PC-9 (cell line): ENCODE data around the gene PSTPIP1. TPM values are rescaled to one million over a fixed set of nuclear protein-coding genes. Genes with fewer than 3 reads are reported as not detected.

Experiments used
- BruUV-seq: library from RNA; stranded (reverse); fragments of 400-500 nt; replicated peaks from 2 replicates; lab custom pipeline; 2021; lab: Mats Ljungman, UMichigan
- CTCF ChIA-PET: fragments of 300-600 bp; sonication (Branson Sonifier 250); formaldehyde crosslinking; loops from one replicate; lab custom pipeline; 2022; ENCODE audit warnings: antibody characterized with exemption; lab: Charles Lee
- POLR2A ChIA-PET: fragments of 300-600 bp; sonication (Branson Sonifier 250); formaldehyde crosslinking; loops from one replicate; lab custom pipeline; 2022; ENCODE audit warnings: antibody characterized with exemption; ENCODE audit not compliant: unreplicated experiment; lab: Charles Lee
- DNase-seq, 2 experiments: peaks; one replicate each; pipeline versions ENCODE4 v3.0.0 to v3.0.0-alpha.2; 2015 to 2022; ENCODE audit warnings: mixed read lengths in 1 of 2
- H2AFZ ChIP-seq: fragments of 200-600 bp; sonication (generic); 2 replicates; pipeline ENCODE4 v1.8.1; 2017; ENCODE audit warnings: antibody characterized with exemption
- H3F3A ChIP-seq: fragments of 200-600 bp; sonication (generic); 2 replicates; pipeline ENCODE4 v1.8.1; 2017; ENCODE audit warnings: antibody characterized with exemption, mild to moderate bottlenecking, low read depth; ENCODE audit not compliant: insufficient read depth
- H3K27ac ChIP-seq: fragments of 200-600 bp; sonication (generic); 2 replicates; pipeline ENCODE4 v1.6.1; 2016; ENCODE audit warnings: mixed run types
- H3K27me3 ChIP-seq: fragments of 200-600 bp; sonication (generic); 2 replicates; pipeline ENCODE4 v1.6.1; 2016; ENCODE audit warnings: low read depth, mixed run types; ENCODE audit not compliant: insufficient read depth
- H3K36me3 ChIP-seq: fragments of 200-600 bp; sonication (generic); 2 replicates; pipeline ENCODE4 v1.6.1; 2016; ENCODE audit warnings: low read depth, mixed run types
- H3K4me1 ChIP-seq: fragments of 200-600 bp; sonication (generic); replicated peaks from 2 replicates; pipeline ENCODE4 v1.6.1; 2016; ENCODE audit warnings: mixed run types; ENCODE audit not compliant: insufficient read depth
- H3K4me2 ChIP-seq: fragments of 200-600 bp; sonication (generic); 2 replicates; pipeline ENCODE4 v1.6.1; 2017; ENCODE audit warnings: mixed run types
- H3K4me3 ChIP-seq: fragments of 200-600 bp; sonication (generic); 2 replicates; pipeline ENCODE4 v1.6.1; 2016; ENCODE audit warnings: mixed run types
- H3K79me2 ChIP-seq: fragments of 200-600 bp; sonication (generic); 2 replicates; pipeline ENCODE4 v1.6.1; 2017; ENCODE audit warnings: low read depth, mixed run types
- H3K9me2 ChIP-seq: fragments of 200-600 bp; sonication (generic); 2 replicates; pipeline ENCODE4 v1.8.1; 2017; ENCODE audit warnings: mild to moderate bottlenecking; ENCODE audit not compliant: insufficient read depth
- H3K9me3 ChIP-seq: fragments of 200-600 bp; sonication (generic); 2 replicates; pipeline ENCODE4 v1.8.1; 2016; ENCODE audit warnings: low read depth; ENCODE audit not compliant: insufficient read depth
- H4K20me1 ChIP-seq: fragments of 200-600 bp; sonication (generic); 2 replicates; pipeline ENCODE4 v1.8.1; 2017; ENCODE audit not compliant: insufficient read depth
- CTCF ChIP-seq: fragments of 200-600 bp; sonication (generic); conservative IDR thresholded peaks from 2 replicates; pipeline ENCODE4 v1.6.1; 2017; ENCODE audit warnings: mixed run types, antibody characterized with exemption, mild to moderate bottlenecking, moderate library complexity
- EZH2 ChIP-seq: fragments of 200-600 bp; sonication (generic); IDR thresholded peaks from 2 replicates; pipeline ENCODE4 v1.8.0; 2017; ENCODE audit warnings: antibody characterized with exemption, low read depth
- intact Hi-C: fragments of 100-400 bp; cut with micrococcal nuclease; formaldehyde crosslinking; loops from one replicate; pipeline ENCODE4 v1.10.0; 2022; ENCODE audit not compliant: unreplicated experiment
- total RNA-seq: library from RNA; stranded (reverse); gene quantifications from 2 replicates; pipeline ENCODE4 v1.2.3, GENCODE V29; 2021

The PSTPIP1 gene
- total RNA-seq, 1 experiment from 2014 or later, result not detected

- Histone ChIP-seq H3K4me1 (no peaks in the 10 kb centered on the region), H3K36me3 (0 out of 2 replicates have a peak, but pooled peaks cover 3% of the 10 kb centered on the region), H3K27ac (no peak overlapping the region), H3K4me2 (no peak overlapping the region), H2AFZ (no peak overlapping the region), H3K27me3 (no peaks in the 10 kb centered on the region), H4K20me1 (no peaks in the 10 kb centered on the region), H3K9me3 (no peaks in the 10 kb centered on the region), H3K79me2 (no peaks in the 10 kb centered on the region), H3F3A (peaks cover 25% of the 10 kb centered on the region; the same call in 1 of the 2 replicates), H3K9me2 (no peaks in the 10 kb centered on the region), H3K4me3 (no peak overlapping the region)
- ChIA-PET POLR2A (no interaction called here), CTCF (interaction anchor here (0.6 to 1.0 kb wide), 2 partner anchors 88 to 196 kb away, joined by 3 to 4 read pairs; no protein-coding TSS in a partner anchor)
- BruUV-seq, result no TSS peak
- no peak for TF ChIP-seq EZH2
- TF ChIP-seq CTCF, result no peak
- DNase-seq, result no peak
- intact Hi-C loops, result no loop called here
Observed at GRCh38 chr15:77035584-77035983, 40.7 kb downstream of the PSTPIP1 start.

GRCh38 chr15:77035999-77036471 is 41.1 kb downstream of the PSTPIP1 start:
- no peak overlapping the region for H3K4me3 ChIP-seq
- intact Hi-C loops, result no loop called here
- H3K9me2 ChIP-seq, result no peaks in the 10 kb centered on the region
- no peak overlapping the region for H2AFZ ChIP-seq
- POLR2A ChIA-PET, result no interaction called here
- no peaks in the 10 kb centered on the region for H3K9me3 ChIP-seq
- CTCF ChIA-PET, result no interaction called here
- BruUV-seq, result no TSS peak
- 0 out of 2 replicates have a peak, but pooled peaks cover 3% of the 10 kb centered on the region for H3K36me3 ChIP-seq
- H3F3A ChIP-seq, result peaks cover 25% of the 10 kb centered on the region; the same call in 1 of the 2 replicates
- no peak overlapping the region for H3K4me2 ChIP-seq
- H3K79me2 ChIP-seq, result no peaks in the 10 kb centered on the region
- TF ChIP-seq CTCF, result no peak
- TF ChIP-seq EZH2, result no peak
- no peaks in the 10 kb centered on the region for H4K20me1 ChIP-seq
- no peaks in the 10 kb centered on the region for H3K4me1 ChIP-seq
- H3K27me3 ChIP-seq, result no peaks in the 10 kb centered on the region
- DNase-seq, result no peak
- H3K27ac ChIP-seq, result no peak overlapping the region

GRCh38 chr15:77036537-77037387 is 41.8 kb downstream of the PSTPIP1 start:
- no peaks in the 10 kb centered on the region for H3K79me2 ChIP-seq
- peaks cover 25% of the 10 kb centered on the region; the same call in 1 of the 2 replicates for H3F3A ChIP-seq
- BruUV-seq, result no TSS peak
- no peaks in the 10 kb centered on the region; the same call in 1 of the 2 replicates for H4K20me1 ChIP-seq
- H3K4me3 ChIP-seq, result no peak overlapping the region
- H2AFZ ChIP-seq, result no peak overlapping the region
- intact Hi-C loops, result no loop called here
- no peak for DNase-seq
- ChIA-PET POLR2A (no interaction called here), CTCF (no interaction called here)
- H3K27ac ChIP-seq, result no peak overlapping the region
- no peaks in the 10 kb centered on the region for H3K27me3 ChIP-seq
- no peaks in the 10 kb centered on the region for H3K9me3 ChIP-seq
- peaks cover 6% of the 10 kb centered on the region; the same call in 1 of the 2 replicates for H3K36me3 ChIP-seq
- TF ChIP-seq CTCF (no peak), EZH2 (no peak)
- no peak overlapping the region for H3K4me2 ChIP-seq
- no peaks in the 10 kb centered on the region for H3K9me2 ChIP-seq
- no peaks in the 10 kb centered on the region for H3K4me1 ChIP-seq
